ENCODE data around the gene EXPH5. TPM values are rescaled to one million over a fixed set of nuclear protein-coding genes. Genes with fewer than 3 reads are reported as not detected.

EXPH5 gene
- polyA plus RNA-seq, 1 donor (not counting 4 experiments of a cell fraction or from before 2014, with no cell fraction given) = 11.7 TPM

DNA sequence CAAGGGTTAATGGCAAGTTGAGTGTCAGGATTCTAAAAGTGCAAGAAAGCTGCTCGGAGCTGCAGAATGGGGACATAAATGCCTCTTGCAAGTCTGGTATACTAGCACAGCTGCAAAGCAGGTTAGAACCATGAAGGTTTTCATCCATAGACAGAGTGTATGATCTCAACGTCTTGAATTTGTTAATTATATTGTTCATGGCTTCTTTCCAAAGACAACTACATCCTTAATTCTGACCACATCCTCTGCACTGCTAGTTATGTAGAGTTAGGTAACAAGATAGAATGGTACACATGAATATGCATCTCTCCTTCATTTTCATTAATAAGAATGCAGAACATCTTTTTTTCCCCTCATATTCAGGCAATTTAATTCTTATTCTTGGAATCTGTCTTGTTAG lies 34.2 kb downstream of the EXPH5 start:
- no peak overlapping the region for H3K4me3 ChIP-seq (ENCODE audit: control insufficient read depth in 2 of 3, extremely low read depth in 1 of 3, insufficient read depth in 2 of 3, low read depth in 1 of 3, low read length in 3 of 3)
- no peak overlapping the region for H3K27ac ChIP-seq (ENCODE audit: control insufficient read depth, insufficient read depth, low read length)
- no peaks in the 10 kb centered on the region for H3K27me3 ChIP-seq (ENCODE audit: control insufficient read depth, extremely low read depth, insufficient read depth, low read length)
- no peak overlapping the region for H2AFZ ChIP-seq (ENCODE audit: control insufficient read depth, low read length)
- peaks cover 18% of the 10 kb centered on the region for H3K4me1 ChIP-seq (ENCODE audit: control insufficient read depth, extremely low read depth, insufficient read depth, low read length)
- no peaks in the 10 kb centered on the region for H3K9me1 ChIP-seq (ENCODE audit: control insufficient read depth, extremely low read depth, insufficient read depth, low read length)
- no peak for DNase-seq (ENCODE audit: low read depth, low spot score)
- no peaks in the 10 kb centered on the region for H3K9me3 ChIP-seq (ENCODE audit: control insufficient read depth, low read depth, low read length)
- TF ChIP-seq, protein P1, sequence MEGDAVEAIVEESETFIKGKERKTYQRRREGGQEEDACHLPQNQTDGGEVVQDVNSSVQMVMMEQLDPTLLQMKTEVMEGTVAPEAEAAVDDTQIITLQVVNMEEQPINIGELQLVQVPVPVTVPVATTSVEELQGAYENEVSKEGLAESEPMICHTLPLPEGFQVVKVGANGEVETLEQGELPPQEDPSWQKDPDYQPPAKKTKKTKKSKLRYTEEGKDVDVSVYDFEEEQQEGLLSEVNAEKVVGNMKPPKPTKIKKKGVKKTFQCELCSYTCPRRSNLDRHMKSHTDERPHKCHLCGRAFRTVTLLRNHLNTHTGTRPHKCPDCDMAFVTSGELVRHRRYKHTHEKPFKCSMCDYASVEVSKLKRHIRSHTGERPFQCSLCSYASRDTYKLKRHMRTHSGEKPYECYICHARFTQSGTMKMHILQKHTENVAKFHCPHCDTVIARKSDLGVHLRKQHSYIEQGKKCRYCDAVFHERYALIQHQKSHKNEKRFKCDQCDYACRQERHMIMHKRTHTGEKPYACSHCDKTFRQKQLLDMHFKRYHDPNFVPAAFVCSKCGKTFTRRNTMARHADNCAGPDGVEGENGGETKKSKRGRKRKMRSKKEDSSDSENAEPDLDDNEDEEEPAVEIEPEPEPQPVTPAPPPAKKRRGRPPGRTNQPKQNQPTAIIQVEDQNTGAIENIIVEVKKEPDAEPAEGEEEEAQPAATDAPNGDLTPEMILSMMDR (optimal IDR thresholded peaks at IDR 0.05 in 1 of 3, IDR thresholded peaks at IDR 0.05 in 1 of 3, conservative IDR thresholded peaks at IDR 0.05 in 1 of 3; ENCODE audit: extremely low read depth in 1 of 3, insufficient read depth in 2 of 3, low read length in 3 of 3) = no peak
- TF ChIP-seq EZH2 (IDR thresholded peaks at IDR 0.05; ENCODE audit: low read length) = no peak
- no peak overlapping the region for H3K9ac ChIP-seq (ENCODE audit: control insufficient read depth, extremely low read depth, insufficient read depth, low read length)
- no peak overlapping the region for H3K4me2 ChIP-seq (ENCODE audit: control insufficient read depth, extremely low read depth, insufficient read depth, low read depth, low read length)
- no peaks in the 10 kb centered on the region for H3K79me2 ChIP-seq (ENCODE audit: control insufficient read depth, insufficient read depth, low read length)
- peaks cover 1 to 15% of the 10 kb centered on the region in 2 experiments for H3K36me3 ChIP-seq (ENCODE audit: control insufficient read depth in 2 of 2, extremely low read depth in 1 of 2, insufficient read depth in 2 of 2, low read length in 2 of 2)
- H4K20me1 ChIP-seq (ENCODE audit: control insufficient read depth, extremely low read depth, insufficient read depth, low read length) = no peaks in the 10 kb centered on the region
- dilution Hi-C loops (cut with MboI; ENCODE audit: extremely low pct_ligation_motif_present, low sequenced_read_pairs) = no loop called here
- FAIRE-seq = peak; percentile 44

DNA sequence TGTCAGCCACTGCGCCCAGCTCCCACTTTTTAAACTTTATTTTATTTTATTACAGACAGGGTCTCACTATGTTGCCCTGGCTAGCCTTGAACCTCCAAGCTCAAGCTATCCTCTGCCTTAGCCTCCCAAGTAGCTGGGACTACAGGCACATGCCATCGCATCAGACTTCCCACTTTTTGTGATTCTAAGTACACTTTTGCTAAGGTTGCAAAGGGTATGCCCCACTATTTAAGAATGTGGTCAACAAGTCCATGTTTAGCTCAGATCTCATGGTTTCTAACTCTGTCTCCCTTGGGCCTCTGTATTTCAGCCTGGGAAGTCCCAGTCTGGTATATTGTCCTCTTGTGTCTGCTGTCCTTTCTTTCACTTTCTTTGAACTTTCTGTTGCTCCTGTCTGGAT lies 35.3 kb downstream of the EXPH5 start:
- Histone ChIP-seq H3K9me3 (ENCODE audit: control insufficient read depth, low read depth, low read length) (no peaks in the 10 kb centered on the region), H3K9ac (ENCODE audit: control insufficient read depth, extremely low read depth, insufficient read depth, low read length) (no peak overlapping the region)
- dilution Hi-C loops (cut with MboI; ENCODE audit: extremely low pct_ligation_motif_present, low sequenced_read_pairs) = no loop called here

More for the DNA sequence above, 35.3 kb downstream of the EXPH5 start:
- no peak overlapping the region for H2AFZ ChIP-seq (ENCODE audit: control insufficient read depth, low read length)
- no peaks in the 10 kb centered on the region for H3K27me3 ChIP-seq (ENCODE audit: control insufficient read depth, extremely low read depth, insufficient read depth, low read length)
- H3K79me2 ChIP-seq (ENCODE audit: control insufficient read depth, insufficient read depth, low read length) = no peaks in the 10 kb centered on the region
- no peak overlapping the region for H3K4me2 ChIP-seq (ENCODE audit: control insufficient read depth, extremely low read depth, insufficient read depth, low read depth, low read length)
- no peaks in the 10 kb centered on the region for H3K9me1 ChIP-seq (ENCODE audit: control insufficient read depth, extremely low read depth, insufficient read depth, low read length)
- no peak overlapping the region for H3K4me3 ChIP-seq (ENCODE audit: control insufficient read depth in 2 of 3, extremely low read depth in 1 of 3, insufficient read depth in 2 of 3, low read depth in 1 of 3, low read length in 3 of 3)
- peaks cover 1 to 9% of the 10 kb centered on the region in 2 experiments for H3K36me3 ChIP-seq (ENCODE audit: control insufficient read depth in 2 of 2, extremely low read depth in 1 of 2, insufficient read depth in 2 of 2, low read length in 2 of 2)
- TF ChIP-seq, protein P1 (optimal IDR thresholded peaks at IDR 0.05 in 1 of 3, IDR thresholded peaks at IDR 0.05 in 1 of 3, conservative IDR thresholded peaks at IDR 0.05 in 1 of 3; ENCODE audit: extremely low read depth in 1 of 3, insufficient read depth in 2 of 3, low read length in 3 of 3) = no peak
- no peak for TF ChIP-seq EZH2 (IDR thresholded peaks at IDR 0.05; ENCODE audit: low read length)
- no peak overlapping the region for H3K27ac ChIP-seq (ENCODE audit: control insufficient read depth, insufficient read depth, low read length)
- no peaks in the 10 kb centered on the region for H4K20me1 ChIP-seq (ENCODE audit: control insufficient read depth, extremely low read depth, insufficient read depth, low read length)
- FAIRE-seq (no peak), DNase-seq (ENCODE audit: low read depth, low spot score) (no peak)
- peaks cover 18% of the 10 kb centered on the region for H3K4me1 ChIP-seq (ENCODE audit: control insufficient read depth, extremely low read depth, insufficient read depth, low read length)

Measured in keratinocyte (primary cell).